Measurements from ENCODE around the gene PRTG. TPM values are rescaled to one million over a fixed set of nuclear protein-coding genes. Genes with fewer than 3 reads are reported as not detected.

The PRTG gene
- polyA plus RNA-seq, 1 donor (not counting 4 experiments of a cell fraction or from before 2014, with no cell fraction given): not detected

DNA sequence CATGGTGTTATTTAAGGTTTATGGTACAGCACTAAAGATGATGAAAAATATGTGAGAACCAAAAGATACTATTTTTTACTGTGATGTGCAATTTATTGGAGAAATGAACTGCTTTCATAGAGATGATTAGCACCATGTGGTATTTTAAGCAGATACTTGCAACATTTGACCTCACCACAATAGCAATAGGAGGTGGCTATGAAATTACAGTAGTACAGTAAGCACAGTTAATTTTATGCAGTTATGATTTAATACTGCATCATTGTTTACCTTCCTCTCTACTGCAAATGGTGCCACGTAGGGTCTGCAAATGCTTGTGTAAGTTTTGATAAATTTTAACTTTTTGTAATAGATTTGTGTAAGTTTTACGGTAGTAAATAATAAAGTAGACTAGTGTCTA is 168.9 kb downstream of the PRTG start:
- no peak for DNase-seq (ENCODE audit: low read depth, low spot score)
- H3K9ac ChIP-seq (ENCODE audit: control insufficient read depth, extremely low read depth, insufficient read depth, low read length): no peak overlapping the region
- no peak overlapping the region for H3K27ac ChIP-seq (ENCODE audit: control insufficient read depth, insufficient read depth, low read length)
- H3K4me1 ChIP-seq (ENCODE audit: control insufficient read depth, extremely low read depth, insufficient read depth, low read length): no peaks in the 10 kb centered on the region
- H3K79me2 ChIP-seq (ENCODE audit: control insufficient read depth, insufficient read depth, low read length): no peaks in the 10 kb centered on the region
- dilution Hi-C loops (cut with MboI; ENCODE audit: extremely low pct_ligation_motif_present, low sequenced_read_pairs): no loop called here
- no peak overlapping the region for H2AFZ ChIP-seq (ENCODE audit: control insufficient read depth, low read length)
- no peak overlapping the region for H3K4me3 ChIP-seq (ENCODE audit: control insufficient read depth in 2 of 3, extremely low read depth in 1 of 3, insufficient read depth in 2 of 3, low read depth in 1 of 3, low read length in 3 of 3)
- TF ChIP-seq, protein P1, sequence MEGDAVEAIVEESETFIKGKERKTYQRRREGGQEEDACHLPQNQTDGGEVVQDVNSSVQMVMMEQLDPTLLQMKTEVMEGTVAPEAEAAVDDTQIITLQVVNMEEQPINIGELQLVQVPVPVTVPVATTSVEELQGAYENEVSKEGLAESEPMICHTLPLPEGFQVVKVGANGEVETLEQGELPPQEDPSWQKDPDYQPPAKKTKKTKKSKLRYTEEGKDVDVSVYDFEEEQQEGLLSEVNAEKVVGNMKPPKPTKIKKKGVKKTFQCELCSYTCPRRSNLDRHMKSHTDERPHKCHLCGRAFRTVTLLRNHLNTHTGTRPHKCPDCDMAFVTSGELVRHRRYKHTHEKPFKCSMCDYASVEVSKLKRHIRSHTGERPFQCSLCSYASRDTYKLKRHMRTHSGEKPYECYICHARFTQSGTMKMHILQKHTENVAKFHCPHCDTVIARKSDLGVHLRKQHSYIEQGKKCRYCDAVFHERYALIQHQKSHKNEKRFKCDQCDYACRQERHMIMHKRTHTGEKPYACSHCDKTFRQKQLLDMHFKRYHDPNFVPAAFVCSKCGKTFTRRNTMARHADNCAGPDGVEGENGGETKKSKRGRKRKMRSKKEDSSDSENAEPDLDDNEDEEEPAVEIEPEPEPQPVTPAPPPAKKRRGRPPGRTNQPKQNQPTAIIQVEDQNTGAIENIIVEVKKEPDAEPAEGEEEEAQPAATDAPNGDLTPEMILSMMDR (optimal IDR thresholded peaks at IDR 0.05 in 1 of 3, IDR thresholded peaks at IDR 0.05 in 1 of 3, conservative IDR thresholded peaks at IDR 0.05 in 1 of 3; ENCODE audit: extremely low read depth in 1 of 3, insufficient read depth in 2 of 3, low read length in 3 of 3): no peak
- no peak for TF ChIP-seq EZH2 (IDR thresholded peaks at IDR 0.05; ENCODE audit: low read length)
- H3K27me3 ChIP-seq (ENCODE audit: control insufficient read depth, extremely low read depth, insufficient read depth, low read length): no peaks in the 10 kb centered on the region
- no peak overlapping the region for H3K4me2 ChIP-seq (ENCODE audit: control insufficient read depth, extremely low read depth, insufficient read depth, low read depth, low read length)
- no peaks in the 10 kb centered on the region for H3K9me1 ChIP-seq (ENCODE audit: control insufficient read depth, extremely low read depth, insufficient read depth, low read length)
- no peaks in the 10 kb centered on the region for H4K20me1 ChIP-seq (ENCODE audit: control insufficient read depth, extremely low read depth, insufficient read depth, low read length)
- no peaks in the 10 kb centered on the region for H3K9me3 ChIP-seq (ENCODE audit: control insufficient read depth, low read depth, low read length)
- FAIRE-seq: no peak
- no peaks in the 10 kb centered on the region for H3K36me3 ChIP-seq (ENCODE audit: control insufficient read depth in 2 of 2, extremely low read depth in 1 of 2, insufficient read depth in 2 of 2, low read length in 2 of 2)

DNA sequence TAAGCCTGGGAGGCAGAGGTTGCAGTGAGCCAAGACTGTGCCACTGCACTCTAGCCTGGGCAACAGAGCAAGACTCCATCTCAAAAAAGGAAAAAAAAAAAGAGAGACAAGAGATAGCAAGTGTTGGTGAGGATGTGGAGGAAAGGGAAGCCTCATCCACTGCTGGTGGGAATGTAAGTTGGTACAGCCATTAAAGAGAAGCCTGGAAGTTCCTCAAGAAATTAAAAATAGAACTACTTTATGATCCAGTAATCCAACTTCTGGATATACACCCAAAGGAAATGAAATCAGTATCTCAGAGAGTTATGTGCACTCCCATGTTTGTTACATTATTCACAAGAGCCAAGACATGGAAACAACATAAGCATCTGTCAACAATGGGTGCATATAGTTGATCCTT is 169.7 kb downstream of the PRTG start:
- H3K4me3 ChIP-seq (ENCODE audit: control insufficient read depth in 2 of 3, extremely low read depth in 1 of 3, insufficient read depth in 2 of 3, low read depth in 1 of 3, low read length in 3 of 3): no peak overlapping the region
- H3K27me3 ChIP-seq (ENCODE audit: control insufficient read depth, extremely low read depth, insufficient read depth, low read length): no peaks in the 10 kb centered on the region

More for the DNA sequence above, 169.7 kb downstream of the PRTG start:
- Histone ChIP-seq H3K9me1 (ENCODE audit: control insufficient read depth, extremely low read depth, insufficient read depth, low read length) (no peaks in the 10 kb centered on the region), H3K9ac (ENCODE audit: control insufficient read depth, extremely low read depth, insufficient read depth, low read length) (no peak overlapping the region), H3K4me1 (ENCODE audit: control insufficient read depth, extremely low read depth, insufficient read depth, low read length) (no peaks in the 10 kb centered on the region), H4K20me1 (ENCODE audit: control insufficient read depth, extremely low read depth, insufficient read depth, low read length) (no peaks in the 10 kb centered on the region), H3K79me2 (ENCODE audit: control insufficient read depth, insufficient read depth, low read length) (no peaks in the 10 kb centered on the region), H3K9me3 (ENCODE audit: control insufficient read depth, low read depth, low read length) (no peaks in the 10 kb centered on the region), H3K27ac (ENCODE audit: control insufficient read depth, insufficient read depth, low read length) (no peak overlapping the region), H3K4me2 (ENCODE audit: control insufficient read depth, extremely low read depth, insufficient read depth, low read depth, low read length) (no peak overlapping the region), H3K36me3 (ENCODE audit: control insufficient read depth in 2 of 2, extremely low read depth in 1 of 2, insufficient read depth in 2 of 2, low read length in 2 of 2) (no peaks in the 10 kb centered on the region), H2AFZ (ENCODE audit: control insufficient read depth, low read length) (no peak overlapping the region)
- dilution Hi-C loops (cut with MboI; ENCODE audit: extremely low pct_ligation_motif_present, low sequenced_read_pairs): no loop called here
- TF ChIP-seq, protein P1 (optimal IDR thresholded peaks at IDR 0.05 in 1 of 3, IDR thresholded peaks at IDR 0.05 in 1 of 3, conservative IDR thresholded peaks at IDR 0.05 in 1 of 3; ENCODE audit: extremely low read depth in 1 of 3, insufficient read depth in 2 of 3, low read length in 3 of 3): no peak
- no peak for TF ChIP-seq EZH2 (IDR thresholded peaks at IDR 0.05; ENCODE audit: low read length)
- DNase-seq (ENCODE audit: low read depth, low spot score) (no peak), FAIRE-seq (no peak)
